SH-SY5Y (cell line): ENCODE measurements around the gene SDK1.

Experiments used
- GATA2 ChIP-seq: IDR thresholded peaks from 2 replicates; pipeline ENCODE4 v1.6.1; 2011; ENCODE audit warnings: mild to moderate bottlenecking, low read depth, low read length
- GATA3 ChIP-seq: IDR thresholded peaks from 2 replicates; pipeline ENCODE4 v1.6.1; 2011; ENCODE audit warnings: low read depth, mild to moderate bottlenecking, low read length, moderate library complexity

The SDK1 gene

DNA sequence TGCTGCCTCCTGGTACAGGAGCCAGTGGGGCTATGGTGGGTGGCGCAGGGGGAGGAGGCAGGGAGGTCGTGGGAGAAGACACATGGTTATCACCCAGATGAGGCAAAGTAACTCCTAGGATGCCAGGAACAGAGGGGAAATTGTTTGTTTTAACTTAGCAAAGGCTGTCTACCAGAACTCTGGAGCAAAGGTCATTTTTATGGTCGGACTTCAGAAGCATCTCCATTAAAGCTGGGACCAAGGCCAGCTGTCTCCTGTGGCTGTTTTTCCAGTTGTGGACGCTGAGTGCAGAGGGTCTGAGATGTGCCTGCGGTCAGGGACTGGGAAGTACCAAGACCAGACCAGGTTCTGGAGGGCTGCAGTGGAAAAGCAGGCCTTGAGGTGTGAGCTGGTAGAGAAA is 855.1 kb downstream of the SDK1 start:
- TF ChIP-seq GATA2, result no peak
- TF ChIP-seq GATA3, result no peak

GRCh38 chr7:4157651-4158050 is 856.6 kb downstream of the SDK1 start:
- no peak for TF ChIP-seq GATA3

GRCh38 chr7:4158441-4159153 is 857.5 kb downstream of the SDK1 start:
- no peak for TF ChIP-seq GATA3
- no peak for TF ChIP-seq GATA2

DNA sequence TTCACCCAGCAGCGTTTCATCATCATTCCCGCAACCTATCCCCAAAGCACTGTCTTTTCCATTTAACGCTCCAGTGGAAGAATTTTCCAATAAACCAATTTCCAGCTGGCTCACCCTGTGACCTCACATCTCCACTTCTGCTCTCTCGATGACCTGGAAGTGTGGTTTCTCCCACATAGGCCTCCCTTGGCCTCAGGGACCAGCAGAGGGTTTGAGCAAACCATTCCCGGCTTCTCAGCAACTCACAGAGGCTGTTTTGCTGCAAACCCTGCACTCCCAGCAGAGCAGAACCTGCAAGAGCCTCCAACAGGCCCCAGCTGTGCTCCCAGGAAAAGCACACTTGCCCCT is 858.1 kb downstream of the SDK1 start:
- no peak for TF ChIP-seq GATA2
- no peak for TF ChIP-seq GATA3

GRCh38 chr7:4159761-4160554 is 858.9 kb downstream of the SDK1 start:
- TF ChIP-seq GATA3, result no peak
- no peak for TF ChIP-seq GATA2

- TF ChIP-seq GATA2, result no peak
Measured at GRCh38 chr7:4162884-4163564, 862.0 kb downstream of the SDK1 start.

GRCh38 chr7:4163565-4164203 is 862.6 kb downstream of the SDK1 start:
- TF ChIP-seq GATA2 (no peak), GATA3 (no peak)

DNA sequence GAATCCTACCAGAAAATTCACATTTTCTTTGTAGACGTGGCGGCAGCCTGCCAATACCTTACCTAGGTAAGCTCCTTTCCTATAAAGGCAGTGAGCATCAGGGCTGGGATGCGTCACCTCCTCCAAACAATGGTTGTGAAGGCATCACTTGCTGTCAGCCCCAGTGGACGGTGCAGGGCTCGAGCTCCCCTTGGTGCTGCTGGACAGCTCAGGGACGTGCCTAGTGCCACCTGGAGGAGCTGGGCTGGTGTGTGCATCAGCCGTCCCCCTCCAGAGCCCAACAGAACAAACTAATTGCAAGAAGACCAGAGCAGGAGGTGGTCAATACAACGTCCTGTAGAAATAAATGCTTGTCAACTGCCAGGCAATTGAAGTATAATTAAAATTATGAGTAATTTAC is 863.5 kb downstream of the SDK1 start:
- TF ChIP-seq GATA3, result no peak
- no peak for TF ChIP-seq GATA2

DNA sequence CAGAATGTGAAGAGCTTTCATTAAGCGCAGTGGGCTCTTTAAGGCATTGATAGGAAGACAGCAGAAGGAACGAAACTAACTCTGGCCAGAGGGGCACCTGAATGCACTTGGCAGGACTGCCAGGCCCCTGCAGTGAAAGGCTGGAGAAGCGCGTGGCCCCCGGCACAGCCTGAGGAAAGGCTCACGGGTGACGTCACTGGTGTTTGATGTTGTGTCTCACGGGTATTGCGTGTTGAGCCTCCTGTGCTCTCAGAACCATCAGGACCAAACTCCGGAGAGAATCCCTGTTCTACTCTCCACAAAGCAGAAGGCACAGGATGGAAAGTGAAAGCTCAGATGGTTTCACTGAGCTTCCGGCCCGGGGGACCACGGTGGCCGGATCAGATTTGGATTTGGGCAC is 865.3 kb downstream of the SDK1 start:
- TF ChIP-seq GATA2, result no peak
- TF ChIP-seq GATA3, result no peak

- TF ChIP-seq GATA3, result no peak
- TF ChIP-seq GATA2, result no peak
Measured at GRCh38 chr7:4166807-4167206, 865.8 kb downstream of the SDK1 start.

DNA sequence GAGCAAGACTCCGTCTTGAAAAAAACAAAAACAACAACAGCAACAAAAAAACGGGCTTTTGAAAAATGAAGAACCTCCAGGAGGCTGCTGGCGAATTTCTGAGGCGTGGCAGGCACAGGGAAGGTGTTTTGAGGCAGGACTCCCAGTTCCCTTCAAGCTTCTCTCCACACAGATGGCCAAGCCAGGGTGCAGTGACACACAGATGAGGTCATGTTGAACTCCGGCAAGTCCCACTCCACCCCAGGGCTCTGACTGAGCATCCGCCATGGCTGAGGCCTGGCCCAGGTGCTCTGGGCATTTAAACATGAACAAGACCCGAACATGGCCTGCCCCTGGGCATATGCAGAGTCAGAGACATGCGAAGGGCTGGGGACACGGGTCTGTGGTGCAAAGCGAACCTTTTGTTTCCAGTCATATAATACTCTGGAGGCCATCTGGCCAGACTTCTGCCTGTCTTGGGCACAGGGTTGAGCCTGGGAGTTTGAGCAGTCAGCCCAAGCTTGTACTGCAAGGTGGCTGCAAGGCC is 866.4 kb downstream of the SDK1 start:
- no peak for TF ChIP-seq GATA2
- TF ChIP-seq GATA3, result no peak

- no peak for TF ChIP-seq GATA3
- no peak for TF ChIP-seq GATA2
Measured at GRCh38 chr7:4168041-4168440, 867.0 kb downstream of the SDK1 start.

- TF ChIP-seq GATA2, result no peak
- no peak for TF ChIP-seq GATA3
Measured at GRCh38 chr7:4168541-4168940, 867.5 kb downstream of the SDK1 start.

DNA sequence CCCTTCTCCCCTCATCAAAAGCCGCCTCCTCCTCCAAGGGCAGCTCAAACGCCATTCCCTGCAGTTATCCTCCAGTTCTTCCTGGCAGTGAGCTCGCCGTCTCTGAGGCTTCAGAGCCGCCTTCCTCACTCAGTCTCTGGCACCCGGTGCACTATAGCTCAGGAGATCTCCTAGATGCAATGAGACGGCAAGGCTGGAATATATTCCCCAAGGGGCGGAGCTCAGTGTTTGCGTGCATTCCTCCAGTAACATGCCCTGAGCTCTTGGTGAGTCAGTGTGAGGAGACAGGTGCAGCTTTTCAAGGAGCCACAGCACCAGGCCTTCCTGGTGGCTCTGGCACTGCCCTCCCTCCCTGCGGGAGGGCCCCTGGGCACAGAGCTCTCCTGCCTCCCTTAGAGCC is 868.4 kb downstream of the SDK1 start:
- TF ChIP-seq GATA2 (no peak), GATA3 (no peak)
